Right renal pelvis (tissue), 4 donors: Measurements from ENCODE around the gene KRT4. TPM values are rescaled to one million over a fixed set of nuclear protein-coding genes. Genes with fewer than 3 reads are reported as not detected.

Experiments used
- DNase-seq, 4 donors: peaks; one replicate each; pipeline ENCODE4 v3.0.0-alpha.2; 2013; ENCODE audit warnings: low read depth in 4 of 4, low spot score in 3 of 4, missing footprints in 1 of 4
- polyA plus RNA-seq, 4 donors: library from polyadenylated mRNA; unstranded; fragments of 120-200 nt; gene quantifications; one replicate each; pipeline ENCODE4 v1.2.1, GENCODE V29; 2013; ENCODE audit not compliant: insufficient read length in 4 of 4

Gene KRT4
- polyA plus RNA-seq, 4 donors = 0.28 to 0.58 (median 0.34) TPM

GRCh38 chr12:52757449-52758176, 56.3 kb downstream of the KRT4 start:
- DNase-seq = no peak

Other genes starting within 250 kb of the KRT4 start
- gene KRT74, start 240.3 kb downstream of the KRT4 start, polyA plus RNA-seq = not detected
- gene KRT72, start 212.7 kb downstream of the KRT4 start, polyA plus RNA-seq = under 1 TPM in 1 of 4 donors, not detected in 3; 0.11 TPM
- gene KRT73, start 195.6 kb downstream of the KRT4 start, polyA plus RNA-seq = not detected
- gene KRT2, start 161.9 kb downstream of the KRT4 start, polyA plus RNA-seq = not detected
- gene KRT1, start 133.7 kb downstream of the KRT4 start, polyA plus RNA-seq = under 1 TPM; 0.07 to 0.43 (median 0.29) TPM
- gene KRT77, start 110.6 kb downstream of the KRT4 start, polyA plus RNA-seq = not detected
- not detected for gene KRT76, start 36.8 kb downstream of the KRT4 start, polyA plus RNA-seq
- not detected for gene KRT3, start 18.0 kb downstream of the KRT4 start, polyA plus RNA-seq
- not detected for gene KRT79, start 20.2 kb upstream of the KRT4 start, polyA plus RNA-seq
- gene KRT78, start 34.9 kb upstream of the KRT4 start, polyA plus RNA-seq = under 1 TPM in 1 of 4 donors, not detected in 3; 0.05 TPM
- gene KRT8, start 91.0 kb upstream of the KRT4 start, polyA plus RNA-seq = 100 to 1,000 TPM; 195 to 265 (median 248) TPM
- 100 to 1,000 TPM; 138 to 208 (median 175) TPM for gene KRT18, start 135.0 kb upstream of the KRT4 start, polyA plus RNA-seq
- 100 to 1,000 TPM; 447 to 553 (median 503) TPM for gene EIF4B, start 192.3 kb upstream of the KRT4 start, polyA plus RNA-seq
- gene TNS2, start 235.9 kb upstream of the KRT4 start, polyA plus RNA-seq = 100 to 1,000 TPM in 3 of 4 donors, 10 to 100 TPM in 1; 89.0 to 129 (median 105) TPM